NCI-H82 (cell line): ENCODE measurements around the gene NR4A2.
A peak's percentile ranks its signal among the peaks of the same experiment; 100 is the strongest.
"Not testable (repeated sequence)": the region's sequence is repeated elsewhere in the genome, so short reads cannot be mapped to it uniquely, and the experiment has no call there.

Source experiments
- DNase-seq: peaks from one replicate; lab custom pipeline; 2025; lab: John Stamatoyannopoulos, UW

NR4A2 gene

GRCh38 chr2:156321243-156321904 is 11.1 kb downstream of the NR4A2 start:
- DNase-seq: no peak

- no peak for DNase-seq
Observed at GRCh38 chr2:156320486-156321098, 11.9 kb downstream of the NR4A2 start.

GRCh38 chr2:156319811-156320485 is 12.6 kb downstream of the NR4A2 start:
- no peak for DNase-seq

GRCh38 chr2:156317631-156318030 is 14.9 kb downstream of the NR4A2 start:
- no peak for DNase-seq

GRCh38 chr2:156311976-156312375 is 20.5 kb downstream of the NR4A2 start:
- DNase-seq: peak; percentile 18

GRCh38 chr2:156310773-156311172 is 21.7 kb downstream of the NR4A2 start:
- DNase-seq: no peak

- no peak for DNase-seq
Observed at GRCh38 chr2:156309917-156310316, 22.6 kb downstream of the NR4A2 start.

GRCh38 chr2:156309167-156309566 is 23.4 kb downstream of the NR4A2 start:
- no peak for DNase-seq

GRCh38 chr2:156306821-156307220 is 25.7 kb downstream of the NR4A2 start:
- DNase-seq: no peak

- DNase-seq: no peak
Observed at GRCh38 chr2:156305121-156305520, 27.4 kb downstream of the NR4A2 start.

GRCh38 chr2:156300337-156300736 is 32.2 kb downstream of the NR4A2 start:
- DNase-seq: peak; percentile 5

GRCh38 chr2:156294945-156295580 is 37.5 kb downstream of the NR4A2 start:
- DNase-seq: no peak

GRCh38 chr2:156293382-156293781 is 39.1 kb downstream of the NR4A2 start:
- DNase-seq: not testable (repeated sequence)

- DNase-seq: no peak
Observed at GRCh38 chr2:156279446-156280150, 52.9 kb downstream of the NR4A2 start.
